ENCODE data around the gene STEAP3. TPM values are rescaled to one million over a fixed set of nuclear protein-coding genes. Genes with fewer than 3 reads are reported as not detected.
"Not testable (repeated sequence)": the region's sequence is repeated elsewhere in the genome, so short reads cannot be mapped to it uniquely, and the experiment has no call there.

Gene STEAP3
- total RNA-seq, 1 donor from 2014 or later = 3.0 TPM

- DNase-seq = no peak
Measured at GRCh38 chr2:119261493-119262225, 38.0 kb downstream of the STEAP3 start.

- no peak for DNase-seq
Measured at GRCh38 chr2:119263025-119263424, 39.4 kb downstream of the STEAP3 start.

- DNase-seq = no peak
Measured at GRCh38 chr2:119263656-119264055, 40.0 kb downstream of the STEAP3 start.

- DNase-seq = no peak
Measured at GRCh38 chr2:119264781-119265692, 41.4 kb downstream of the STEAP3 start.

- no peak for DNase-seq
Measured at GRCh38 chr2:119265693-119266066, 42.0 kb downstream of the STEAP3 start.

- DNase-seq = no peak
Measured at GRCh38 chr2:119266091-119266589, 42.5 kb downstream of the STEAP3 start.

GRCh38 chr2:119267604-119268003 lies 44.0 kb downstream of the STEAP3 start:
- DNase-seq = no peak

GRCh38 chr2:119276864-119277263 lies 53.2 kb downstream of the STEAP3 start:
- no peak for DNase-seq

- not testable (repeated sequence) for DNase-seq
Measured at GRCh38 chr2:119278385-119278784, 54.8 kb downstream of the STEAP3 start.

GRCh38 chr2:119278946-119279345 lies 55.3 kb downstream of the STEAP3 start:
- DNase-seq = no peak

GRCh38 chr2:119279666-119280065 lies 56.0 kb downstream of the STEAP3 start:
- no peak for DNase-seq

- DNase-seq = no peak
Measured at GRCh38 chr2:119280680-119281079, 57.0 kb downstream of the STEAP3 start.

- no peak for DNase-seq
Measured at GRCh38 chr2:119282146-119282995, 58.7 kb downstream of the STEAP3 start.

GRCh38 chr2:119282996-119283511 lies 59.4 kb downstream of the STEAP3 start:
- no peak for DNase-seq

GRCh38 chr2:119283873-119284331 lies 60.3 kb downstream of the STEAP3 start:
- no peak for DNase-seq

GRCh38 chr2:119286661-119287060 lies 63.0 kb downstream of the STEAP3 start:
- DNase-seq = no peak

GRCh38 chr2:119288576-119288975 lies 64.9 kb downstream of the STEAP3 start:
- DNase-seq = no peak

- no peak for DNase-seq
Measured at GRCh38 chr2:119289093-119289492, 65.5 kb downstream of the STEAP3 start.

GRCh38 chr2:119289642-119290041 lies 66.0 kb downstream of the STEAP3 start:
- DNase-seq = no peak

GRCh38 chr2:119290859-119291587 lies 67.4 kb downstream of the STEAP3 start:
- DNase-seq = no peak

GRCh38 chr2:119291588-119292167 lies 68.0 kb downstream of the STEAP3 start:
- no peak for DNase-seq

Measured in skin of body (tissue), 2 donors.